SU-DHL-6 (cell line): ENCODE measurements around the gene COL7A1.

Experiments used
- EZH2phosphoT487 ChIP-seq: fragments of 200-600 bp; sonication (generic), shearing (Covaris generic); conservative IDR thresholded peaks from 2 replicates; pipeline ENCODE4 v1.6.1; 2018; ENCODE audit warnings: mild to moderate bottlenecking, antibody characterized with exemption, low read length, moderate library complexity, mixed read lengths
- TF ChIP-seq, protein P1 (sequence below): fragments of 200-600 bp; sonication (generic); IDR thresholded peaks from one replicate; pipeline ENCODE4 v1.5.1; 2017; ENCODE audit warnings: antibody characterized with exemption, mild to moderate bottlenecking, low read length, moderate library complexity; ENCODE audit not compliant: insufficient read depth, poor library complexity, severe bottlenecking

DNA sequence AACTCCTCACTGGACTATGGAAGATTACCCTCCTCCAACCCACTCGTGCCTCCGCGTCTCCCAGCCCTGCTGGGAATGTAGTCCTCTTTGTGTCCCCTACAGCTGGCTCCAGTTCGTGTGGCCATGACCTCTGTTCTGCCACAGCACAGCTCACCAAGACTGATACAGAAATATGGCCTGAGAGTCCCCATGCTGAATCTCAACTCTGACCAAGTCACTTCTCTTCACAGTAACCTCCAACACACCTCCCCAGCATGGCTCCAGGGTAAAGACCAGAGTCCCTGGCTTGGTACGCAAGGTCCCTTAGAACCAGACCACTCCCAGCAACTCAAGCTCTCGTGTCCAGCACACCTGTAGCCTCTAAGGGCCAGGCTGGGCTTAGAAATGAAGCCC lies 2.3 kb upstream of the COL7A1 start:
- TF ChIP-seq, protein P1, sequence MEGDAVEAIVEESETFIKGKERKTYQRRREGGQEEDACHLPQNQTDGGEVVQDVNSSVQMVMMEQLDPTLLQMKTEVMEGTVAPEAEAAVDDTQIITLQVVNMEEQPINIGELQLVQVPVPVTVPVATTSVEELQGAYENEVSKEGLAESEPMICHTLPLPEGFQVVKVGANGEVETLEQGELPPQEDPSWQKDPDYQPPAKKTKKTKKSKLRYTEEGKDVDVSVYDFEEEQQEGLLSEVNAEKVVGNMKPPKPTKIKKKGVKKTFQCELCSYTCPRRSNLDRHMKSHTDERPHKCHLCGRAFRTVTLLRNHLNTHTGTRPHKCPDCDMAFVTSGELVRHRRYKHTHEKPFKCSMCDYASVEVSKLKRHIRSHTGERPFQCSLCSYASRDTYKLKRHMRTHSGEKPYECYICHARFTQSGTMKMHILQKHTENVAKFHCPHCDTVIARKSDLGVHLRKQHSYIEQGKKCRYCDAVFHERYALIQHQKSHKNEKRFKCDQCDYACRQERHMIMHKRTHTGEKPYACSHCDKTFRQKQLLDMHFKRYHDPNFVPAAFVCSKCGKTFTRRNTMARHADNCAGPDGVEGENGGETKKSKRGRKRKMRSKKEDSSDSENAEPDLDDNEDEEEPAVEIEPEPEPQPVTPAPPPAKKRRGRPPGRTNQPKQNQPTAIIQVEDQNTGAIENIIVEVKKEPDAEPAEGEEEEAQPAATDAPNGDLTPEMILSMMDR, result no peak
- TF ChIP-seq EZH2phosphoT487, result no peak
